ENCODE results near the gene ZMYM4.

DNA sequence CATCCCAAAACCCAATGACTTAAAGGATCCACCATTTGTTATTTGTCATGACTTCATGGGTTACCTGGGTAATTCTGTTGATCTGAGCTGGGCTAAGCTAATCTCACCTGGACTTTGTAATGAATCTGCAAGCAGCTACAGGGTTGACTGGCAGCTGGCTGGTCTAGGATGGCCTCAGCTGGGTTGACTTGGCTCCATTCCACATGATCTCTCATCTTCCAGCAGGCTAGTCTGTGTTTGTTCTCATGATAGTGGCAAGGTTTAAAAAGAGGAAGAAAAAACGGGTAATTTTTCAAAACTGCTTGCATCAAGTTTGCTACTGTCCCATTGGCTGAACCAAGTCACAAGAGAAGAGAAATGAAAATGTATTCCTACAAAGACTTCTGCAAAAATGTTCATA, 24.8 kb upstream of the ZMYM4 start:
- TF ChIP-seq GABPB1 (CRISPR knock-in tag; IDR thresholded peaks at IDR 0.05) = no peak
- no peak for TF ChIP-seq CTCF (IDR thresholded peaks at IDR 0.05)
- TF ChIP-seq NFATC4 (CRISPR knock-in tag; IDR thresholded peaks at IDR 0.05) = no peak
- no peak for TF ChIP-seq CREB1 (CRISPR knock-in tag; IDR thresholded peaks at IDR 0.05)
- no peak for TF ChIP-seq E2F4 (CRISPR knock-in tag; IDR thresholded peaks at IDR 0.05; ENCODE audit: borderline replicate concordance, low read depth)

All from WTC11 (cell line).